ENCODE results near the gene TRIP10. TPM values are rescaled to one million over a fixed set of nuclear protein-coding genes. Genes with fewer than 3 reads are reported as not detected.
"Not testable (repeated sequence)": the region's sequence is repeated elsewhere in the genome, so short reads cannot be mapped to it uniquely, and the experiment has no call there.

Gene TRIP10
- polyA plus RNA-seq, 1 donor: 61.3 TPM

DNA sequence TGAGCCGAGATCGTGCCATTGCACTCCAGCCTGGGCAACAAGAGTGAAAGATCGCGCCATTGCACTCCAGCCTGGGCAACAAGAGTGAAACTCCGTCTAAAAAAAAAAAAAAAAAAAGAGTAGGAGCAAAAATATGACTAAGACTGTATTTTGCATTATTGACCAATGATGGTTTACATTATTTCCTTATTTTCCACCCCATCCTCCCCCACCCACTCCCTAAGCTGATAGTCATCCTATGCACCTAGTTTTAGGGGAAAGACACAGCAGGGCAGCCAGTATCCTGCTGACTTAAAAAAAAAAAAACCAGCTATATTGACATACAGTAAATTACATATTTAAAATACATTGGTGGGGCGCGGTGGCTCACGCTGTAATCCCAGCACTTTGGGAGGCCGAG, 58.2 kb downstream of the TRIP10 start:
- no peak for DNase-seq

DNA sequence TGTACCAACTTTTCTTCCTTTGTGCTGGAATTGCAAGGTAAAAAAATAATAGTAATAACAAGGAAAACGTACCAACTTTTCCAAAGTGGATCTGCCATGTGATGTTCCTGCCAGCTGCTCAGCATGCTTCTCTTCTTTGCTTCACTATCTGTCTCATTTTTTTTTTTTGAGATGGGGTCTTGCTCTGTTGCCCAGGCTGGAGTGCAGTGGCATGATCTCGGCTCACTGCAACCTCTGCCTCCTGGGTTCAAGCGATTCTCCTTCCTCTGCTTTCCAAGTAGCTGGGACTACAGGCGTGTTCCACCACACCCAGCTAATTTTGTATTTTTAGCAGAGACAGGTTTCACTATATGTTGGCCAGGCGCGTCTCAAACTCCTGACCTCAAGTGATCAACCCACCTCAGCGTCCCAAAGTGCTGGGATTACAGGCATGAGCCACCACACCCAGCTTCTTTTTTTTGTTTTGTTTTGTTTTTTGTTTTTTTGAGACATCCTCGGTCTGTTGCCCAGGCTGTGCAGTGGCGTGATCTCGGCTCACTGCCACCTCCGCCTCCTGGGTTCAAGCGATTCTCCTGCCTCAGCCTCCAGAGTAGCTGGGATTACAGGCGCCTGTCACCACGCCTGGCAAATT, 60.8 kb downstream of the TRIP10 start:
- not testable (repeated sequence) for DNase-seq

GRCh38 chr19:6800991-6801484, 61.6 kb downstream of the TRIP10 start:
- no peak for DNase-seq

Other genes starting within 250 kb of the TRIP10 start
- 0.49 TPM for gene TUBB4A, start 237.4 kb upstream of the TRIP10 start, polyA plus RNA-seq (ENCODE audit: insufficient read length)
- 0.58 TPM for gene TNFSF9, start 208.7 kb upstream of the TRIP10 start, polyA plus RNA-seq (ENCODE audit: insufficient read length)
- not detected for gene CD70, start 148.5 kb upstream of the TRIP10 start, polyA plus RNA-seq (ENCODE audit: insufficient read length)
- 0.26 TPM for gene TNFSF14, start 69.5 kb upstream of the TRIP10 start, polyA plus RNA-seq (ENCODE audit: insufficient read length)
- gene C3, start 19.0 kb upstream of the TRIP10 start, polyA plus RNA-seq (ENCODE audit: insufficient read length): 60.1 TPM
- 33.7 TPM for gene GPR108, start 2.1 kb upstream of the TRIP10 start, polyA plus RNA-seq (ENCODE audit: insufficient read length)
- 1.4 TPM for gene SH2D3A, start 27.8 kb downstream of the TRIP10 start, polyA plus RNA-seq (ENCODE audit: insufficient read length)
- gene VAV1, start 33.0 kb downstream of the TRIP10 start, polyA plus RNA-seq (ENCODE audit: insufficient read length): 3.1 TPM
- not detected for gene ADGRE1, start 147.9 kb downstream of the TRIP10 start, polyA plus RNA-seq (ENCODE audit: insufficient read length)